GM12892 (cell line): ENCODE data around the gene NFYC.

Experiments used
- POLR2A ChIP-seq: IDR thresholded peaks from 2 replicates; pipeline ENCODE4 v1.6.1; 2011; ENCODE audit warnings: low read depth, low read length, control low read depth
- POLR2AphosphoS5 ChIP-seq: IDR thresholded peaks from 2 replicates; pipeline ENCODE4 v1.6.1; 2011; ENCODE audit warnings: low read depth, low read length, control low read depth
- TAF1 ChIP-seq: IDR thresholded peaks from 2 replicates; pipeline ENCODE4 v1.6.1; 2011; ENCODE audit warnings: low read depth, mild to moderate bottlenecking, control low read depth, low read length, borderline replicate concordance

- TF ChIP-seq POLR2AphosphoS5 (peak; percentile 82), POLR2A (peak; percentile 72), TAF1 (no peak)
These were observed 17.7 kb downstream of the NFYC start for GRCh38 chr1:40709100-40709801.
